GM19328 (cell line): ENCODE measurements around the gene JMJD1C.
"Not testable (repeated sequence)": the region's sequence is repeated elsewhere in the genome, so short reads cannot be mapped to it uniquely, and the experiment has no call there.

Source experiments
- ATAC-seq: cut with Tn5 transposase; IDR thresholded peaks from one replicate; pipeline ENCODE4 v1.9.1; 2021; ENCODE audit warnings: mild to moderate bottlenecking, moderate library complexity; ENCODE audit not compliant: unreplicated experiment

The JMJD1C gene

DNA sequence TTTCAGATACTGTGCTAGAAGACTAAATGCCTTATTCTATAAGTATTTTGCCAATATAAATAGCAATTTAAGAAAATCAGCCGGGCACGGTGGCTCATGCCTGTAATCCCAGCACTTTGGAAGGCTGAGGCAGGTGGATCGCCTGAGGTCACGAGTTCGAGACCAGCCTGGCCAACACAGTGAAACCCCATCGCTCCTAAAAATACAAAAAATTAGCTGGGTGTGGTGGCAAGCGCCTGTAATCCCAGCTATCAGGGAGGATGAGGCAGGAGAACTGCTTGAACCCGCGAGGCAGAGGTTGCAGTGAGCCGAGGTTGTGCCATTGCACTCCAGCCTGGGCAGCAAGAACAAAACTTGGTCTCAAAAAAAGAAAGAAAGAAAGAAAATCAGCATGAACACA, 230.6 kb downstream of the JMJD1C start:
- ATAC-seq = not testable (repeated sequence)

DNA sequence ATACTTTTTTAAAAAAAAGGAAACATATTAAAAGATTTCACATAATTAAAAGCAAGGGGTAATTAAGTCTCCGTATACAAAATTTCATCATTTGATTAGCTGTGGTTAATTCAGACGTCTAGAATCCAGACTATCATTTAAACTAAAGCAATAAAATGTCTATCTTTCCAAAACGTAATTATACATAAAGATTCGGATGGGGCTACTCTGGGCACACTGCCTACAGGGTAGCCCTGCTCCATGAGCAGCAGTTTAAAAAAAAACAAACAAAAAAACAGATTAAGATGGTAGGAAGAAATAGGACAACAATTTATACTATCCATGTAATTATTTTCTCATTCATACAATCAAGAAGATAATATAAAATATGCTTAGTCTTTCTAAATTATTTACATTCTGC, 236.6 kb downstream of the JMJD1C start:
- no peak for ATAC-seq

DNA sequence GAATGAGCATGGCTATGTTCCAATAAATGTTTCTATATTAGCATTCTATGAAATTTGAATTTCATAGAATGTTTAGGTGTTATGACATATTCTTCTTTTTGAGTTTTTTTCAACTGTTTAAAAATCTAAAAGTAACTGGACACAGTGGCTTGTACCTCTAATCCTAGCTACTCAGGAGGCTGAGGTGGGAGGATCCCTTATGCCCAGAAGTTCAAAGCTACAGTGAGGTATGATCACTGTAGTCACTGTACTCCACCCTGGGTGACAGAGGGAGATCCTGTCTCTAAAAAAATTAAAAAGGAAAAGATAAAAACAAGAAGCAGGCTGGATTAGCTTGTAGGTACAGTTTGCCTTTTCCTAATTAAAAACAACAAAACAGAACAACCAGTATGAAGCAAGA, 237.5 kb downstream of the JMJD1C start:
- no peak for ATAC-seq

DNA sequence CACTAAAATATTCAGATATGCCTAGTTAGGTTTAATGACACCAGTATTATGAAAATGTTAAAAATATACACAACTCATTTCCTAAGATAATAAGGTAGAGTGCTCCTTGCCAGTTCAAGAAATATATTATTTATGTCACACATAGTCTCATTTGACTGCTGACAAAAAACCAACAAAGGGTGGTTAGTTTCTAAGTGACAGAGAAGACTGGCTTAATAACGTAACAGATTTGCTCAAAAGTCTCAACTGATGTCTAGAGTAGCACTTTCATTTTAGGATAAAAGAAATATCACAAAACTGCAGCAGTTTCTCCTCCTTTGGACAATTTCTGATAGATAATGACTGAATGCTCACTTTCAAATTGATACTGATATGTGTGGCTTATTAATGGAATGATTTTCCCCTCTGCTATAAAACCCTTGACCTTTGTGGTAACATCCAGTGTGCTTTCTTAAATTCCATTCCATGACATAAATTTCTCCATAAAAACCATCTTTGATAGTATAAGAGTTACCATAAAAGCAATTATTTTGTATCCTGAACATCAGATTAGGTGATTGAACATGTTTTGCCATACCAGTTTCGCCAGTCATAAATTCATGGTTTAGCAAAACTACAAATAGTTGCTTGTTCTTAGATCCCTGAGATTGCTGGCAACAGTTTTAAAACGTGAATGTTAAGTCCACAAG, 238.4 kb downstream of the JMJD1C start:
- ATAC-seq = no peak

DNA sequence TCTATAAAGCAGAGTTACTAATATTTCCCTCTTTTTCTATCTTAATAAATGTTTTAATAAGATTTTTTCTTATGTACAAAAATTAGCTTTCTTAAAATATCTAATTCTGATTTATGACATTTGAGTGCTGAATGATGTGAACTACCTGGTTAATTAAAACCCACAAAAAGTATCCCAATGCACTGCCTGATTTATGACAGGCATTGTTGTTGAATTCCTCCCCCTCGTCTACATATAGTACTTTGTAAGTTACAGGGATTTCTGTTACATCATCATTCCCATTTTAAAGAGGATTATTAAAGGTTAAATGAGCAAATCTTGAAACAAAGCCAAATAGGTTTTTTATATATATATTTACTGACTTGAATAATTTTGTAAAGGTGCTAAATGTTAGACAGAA, 241.5 kb downstream of the JMJD1C start:
- ATAC-seq = no peak

DNA sequence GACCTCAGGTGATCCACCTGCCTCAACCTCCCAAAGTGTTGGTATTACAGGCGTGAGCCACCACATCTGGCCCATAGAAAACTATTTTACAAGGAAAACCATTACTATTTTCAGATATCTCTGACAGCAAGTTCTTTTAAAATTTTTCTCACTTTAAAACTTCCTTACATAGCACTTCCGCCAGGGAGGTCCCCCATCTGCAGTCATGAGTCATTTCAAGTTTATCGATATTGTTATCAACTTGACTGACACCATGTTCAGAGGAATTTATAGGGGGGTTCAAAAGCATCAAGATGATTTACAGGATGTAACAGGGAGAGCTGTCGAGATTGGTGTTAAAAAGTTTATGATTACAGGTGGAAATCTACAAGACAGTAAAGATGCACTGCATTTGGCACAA, 243.8 kb downstream of the JMJD1C start:
- ATAC-seq = no peak

DNA sequence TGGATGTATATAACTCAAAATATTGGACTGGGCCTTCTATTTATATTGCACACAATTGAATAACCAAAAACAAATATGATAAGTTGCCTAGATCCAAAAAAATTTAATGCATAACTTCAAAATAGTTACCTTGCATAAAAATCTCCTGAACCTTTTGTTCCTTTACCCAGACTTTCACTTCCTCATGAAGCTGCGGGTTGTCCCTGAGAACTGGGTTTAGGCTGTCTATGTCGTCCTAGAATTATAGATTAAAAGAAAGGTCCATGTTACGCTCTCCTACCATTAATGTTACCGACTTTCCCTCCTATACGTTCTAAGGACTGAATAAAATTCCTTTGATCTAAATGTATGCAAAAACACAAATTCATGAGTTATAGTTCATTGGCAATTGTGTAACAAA, 246.0 kb downstream of the JMJD1C start:
- no peak for ATAC-seq

DNA sequence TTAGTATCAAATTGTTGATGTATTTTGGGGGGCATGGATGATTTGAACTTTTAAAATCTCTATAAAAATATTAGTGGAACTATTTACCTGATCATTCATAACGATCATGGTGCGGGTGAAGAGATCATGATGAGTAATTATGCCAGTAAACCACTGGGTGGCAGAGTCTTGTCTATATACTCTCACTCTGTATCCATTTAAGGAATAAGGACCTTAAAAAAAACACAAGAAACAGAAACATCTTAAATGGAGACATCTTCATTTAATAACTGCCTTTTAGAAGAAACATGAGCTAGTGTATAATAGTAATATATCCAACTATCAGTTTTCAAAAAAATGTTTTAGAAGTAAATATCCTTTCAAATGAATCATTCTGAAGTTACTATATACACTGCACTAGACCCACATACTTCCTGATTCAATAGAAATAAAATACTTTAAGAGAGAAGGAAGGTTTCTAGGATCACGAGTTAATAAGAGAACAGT, 248.6 kb downstream of the JMJD1C start:
- ATAC-seq = peak; percentile 76

DNA sequence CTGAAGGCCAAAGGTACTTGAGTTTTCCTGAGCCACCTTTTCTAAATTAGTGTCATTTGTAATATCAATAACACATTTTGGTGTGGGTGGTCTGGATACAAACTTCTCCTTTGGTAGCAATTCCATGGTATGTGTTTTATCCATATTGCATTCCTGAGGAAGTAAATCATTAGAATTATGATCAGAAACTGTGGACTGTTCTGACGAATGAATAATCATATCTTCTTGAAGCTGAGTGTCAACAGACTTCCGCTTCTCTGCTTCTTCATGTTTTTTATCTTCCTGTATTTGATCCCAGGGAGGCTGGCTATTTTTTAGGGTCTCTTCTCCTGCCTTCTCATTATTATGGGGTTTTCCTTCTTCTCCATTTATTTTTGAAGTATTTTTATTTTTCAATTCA, 251.2 kb downstream of the JMJD1C start:
- ATAC-seq = no peak

DNA sequence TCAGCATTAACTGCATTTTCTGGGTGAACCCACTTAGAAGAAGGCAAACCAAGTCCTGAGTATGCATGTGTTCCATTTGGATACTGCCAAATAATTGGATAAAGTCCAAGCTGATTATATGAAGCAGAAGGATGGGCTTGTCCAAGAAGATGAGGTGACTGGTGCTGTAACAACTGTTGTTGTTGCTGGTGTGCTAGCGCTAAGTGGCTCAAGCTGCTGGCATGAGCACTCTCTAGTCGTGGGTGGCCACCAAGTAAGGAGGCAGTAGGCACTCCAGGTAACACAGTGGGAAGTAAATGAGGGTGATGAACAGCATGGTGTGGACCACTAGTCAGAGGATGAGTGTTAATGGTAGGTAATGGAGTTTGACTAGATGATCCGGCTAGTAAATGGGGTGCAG, 252.3 kb downstream of the JMJD1C start:
- no peak for ATAC-seq

DNA sequence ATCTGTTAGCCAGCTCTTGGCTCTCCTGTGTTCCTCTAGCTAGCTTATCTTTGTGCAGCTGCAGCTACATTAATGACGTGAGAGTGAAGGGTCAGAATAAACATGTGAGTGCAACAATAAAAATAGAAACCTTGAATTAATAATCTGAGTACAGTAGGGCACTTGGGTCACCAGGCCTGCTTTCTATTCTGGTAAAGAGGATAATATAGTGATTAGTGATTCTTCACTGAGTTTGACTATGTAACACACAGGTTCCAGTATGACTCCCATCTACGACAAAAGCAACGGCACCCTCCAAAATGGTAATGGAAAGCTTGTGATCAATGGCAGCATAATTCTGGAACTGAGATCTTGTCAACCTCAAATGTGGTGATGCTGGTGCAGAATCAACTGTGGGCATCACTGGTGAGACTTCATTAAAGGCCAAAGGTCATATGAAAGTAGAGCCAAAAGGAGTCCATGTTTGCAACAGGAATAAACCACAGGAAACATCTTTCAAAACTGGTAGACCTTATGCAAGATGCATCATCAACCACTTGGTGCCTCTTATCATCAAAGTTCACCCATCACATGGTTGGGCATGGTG, 255.1 kb downstream of the JMJD1C start:
- ATAC-seq = no peak

DNA sequence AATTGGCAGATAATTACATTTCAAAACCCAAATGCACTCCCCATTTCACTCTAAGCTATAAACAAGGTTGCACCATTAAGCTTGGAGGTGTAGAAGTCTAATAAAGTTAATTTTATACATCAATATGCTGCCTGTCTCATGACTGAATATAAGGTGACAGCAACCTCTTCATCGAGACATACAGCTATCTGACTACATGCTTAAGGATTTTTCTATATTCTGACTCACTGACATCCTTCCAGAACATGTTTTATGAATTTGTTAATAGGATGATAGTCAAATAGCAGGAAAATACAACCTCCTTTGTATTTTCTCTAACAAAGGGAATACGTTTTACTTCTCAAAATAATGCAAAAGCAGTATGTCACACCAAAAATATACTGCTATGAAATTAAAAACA, 256.1 kb downstream of the JMJD1C start:
- ATAC-seq = no peak

DNA sequence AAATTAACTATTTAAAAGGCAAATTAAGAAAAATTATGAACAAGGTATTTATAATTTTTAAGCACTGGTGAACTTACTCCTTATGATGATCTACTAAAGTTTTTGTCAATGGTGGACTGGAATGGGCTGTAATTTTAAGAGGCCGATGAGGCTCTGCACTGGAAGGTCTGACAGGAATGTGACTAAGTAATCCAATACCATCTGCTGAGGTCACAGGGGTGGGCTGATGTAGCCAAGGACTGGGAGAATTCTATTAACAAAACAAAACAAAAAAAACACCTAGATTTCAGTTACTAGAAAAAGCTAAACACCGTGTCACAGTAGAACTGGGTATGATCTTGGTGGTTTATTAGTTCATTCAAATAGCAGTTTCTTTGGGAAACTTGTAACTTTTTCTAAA, 256.8 kb downstream of the JMJD1C start:
- ATAC-seq = no peak

DNA sequence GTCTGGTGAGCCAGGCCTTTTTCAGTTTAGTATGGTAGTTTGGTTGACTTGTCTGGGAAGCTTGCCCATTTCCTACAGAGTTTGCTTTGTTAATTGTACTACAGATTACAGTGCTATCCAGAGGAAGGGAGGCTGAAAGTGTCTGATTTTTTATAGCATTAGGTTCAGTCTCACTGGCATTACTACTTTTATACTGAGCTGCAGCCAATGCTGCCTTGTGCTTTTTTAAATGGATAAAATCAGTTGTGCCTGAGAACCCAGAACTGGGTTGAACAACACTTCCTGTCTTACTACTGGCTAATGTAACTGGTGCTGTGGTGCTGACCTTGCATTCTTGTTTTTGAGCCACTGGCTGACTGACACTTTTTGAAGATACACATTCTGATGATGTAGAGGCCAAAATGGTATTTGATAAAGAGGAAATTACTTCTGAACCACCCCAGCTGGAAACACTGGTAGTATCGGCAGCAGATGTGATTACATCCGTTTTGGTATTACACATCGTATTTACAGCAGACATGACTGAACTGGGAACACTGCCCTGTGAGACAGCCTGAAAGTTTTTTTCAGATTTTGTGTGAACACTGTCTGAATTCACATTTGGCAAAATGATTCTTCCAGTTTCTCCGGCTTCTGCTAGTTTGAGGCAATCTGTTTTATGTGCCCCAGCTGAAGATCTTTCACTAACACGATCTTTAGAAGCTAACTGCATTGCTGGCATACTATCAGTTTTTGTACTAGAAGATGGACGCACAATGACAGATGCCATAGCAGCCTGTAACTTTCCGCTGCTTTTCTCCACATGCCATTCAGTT, 258.6 kb downstream of the JMJD1C start:
- ATAC-seq = no peak

DNA sequence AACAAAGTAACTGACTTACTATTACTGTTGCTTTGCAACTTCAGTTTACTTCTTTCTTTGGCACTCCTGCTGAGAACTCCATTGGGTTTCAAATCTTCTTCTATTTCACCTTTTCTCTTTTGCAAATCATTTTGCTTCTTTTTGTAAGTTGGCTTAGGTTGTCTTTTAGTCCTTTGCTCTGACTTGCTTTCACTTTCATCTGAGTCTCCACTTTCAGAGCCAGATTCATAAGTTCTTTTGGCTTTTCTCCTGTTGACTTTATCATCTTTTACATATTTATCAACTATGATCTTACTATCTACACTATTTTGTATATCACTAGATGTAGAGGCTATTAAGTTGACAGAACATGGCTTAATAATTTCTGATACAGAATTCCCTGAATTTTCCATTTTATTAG, 259.2 kb downstream of the JMJD1C start:
- no peak for ATAC-seq

DNA sequence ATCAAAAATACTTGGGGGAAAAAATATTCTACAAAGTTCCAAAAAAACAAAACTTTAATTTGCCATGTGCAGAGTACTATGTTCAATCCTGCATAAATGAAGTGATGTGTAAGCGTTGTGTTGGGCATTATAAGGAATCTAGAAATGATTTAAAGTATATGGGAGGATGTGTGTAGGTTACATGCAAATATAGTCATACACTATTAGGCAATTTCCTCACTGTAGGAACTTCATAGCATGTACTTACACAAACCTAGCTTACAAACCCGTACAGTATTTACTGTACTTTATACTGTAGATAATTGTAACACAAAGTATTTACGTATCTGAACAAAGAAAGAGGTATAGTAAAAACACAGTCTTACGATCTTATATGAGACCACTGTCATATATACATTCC, 260.4 kb downstream of the JMJD1C start:
- ATAC-seq = no peak

DNA sequence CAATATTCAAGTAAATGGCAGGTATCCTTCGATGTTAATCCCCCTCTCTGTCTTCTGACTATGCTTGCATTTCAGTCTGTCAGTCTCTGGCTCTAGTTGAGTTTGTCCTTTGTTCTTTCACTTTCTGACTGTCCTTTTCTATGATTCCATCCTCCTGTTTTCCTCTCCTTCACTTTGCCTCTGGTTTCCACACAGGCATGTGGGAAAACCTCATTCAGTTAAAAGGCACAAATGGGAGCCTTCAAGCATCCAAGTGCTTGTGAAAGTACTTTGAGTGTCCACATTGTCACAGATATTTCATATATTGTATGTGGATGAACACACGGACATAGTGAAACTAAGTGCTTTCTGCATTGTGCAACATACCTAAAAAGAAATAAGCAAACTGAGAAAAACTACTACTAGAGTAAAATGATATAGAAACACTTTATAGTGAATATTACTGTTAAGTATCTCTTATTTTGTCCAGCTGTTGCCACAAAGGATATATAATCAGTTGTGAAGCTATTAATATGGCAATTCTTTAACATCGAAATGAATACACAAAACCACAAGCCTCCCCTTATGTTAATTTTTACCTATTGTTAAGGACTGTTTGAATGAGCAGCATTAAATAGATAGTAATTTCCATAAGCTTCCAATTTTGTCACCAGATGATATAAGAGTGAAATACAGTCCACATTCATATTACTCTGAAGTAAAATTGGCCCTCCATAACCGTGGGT, 260.9 kb downstream of the JMJD1C start:
- ATAC-seq = no peak

DNA sequence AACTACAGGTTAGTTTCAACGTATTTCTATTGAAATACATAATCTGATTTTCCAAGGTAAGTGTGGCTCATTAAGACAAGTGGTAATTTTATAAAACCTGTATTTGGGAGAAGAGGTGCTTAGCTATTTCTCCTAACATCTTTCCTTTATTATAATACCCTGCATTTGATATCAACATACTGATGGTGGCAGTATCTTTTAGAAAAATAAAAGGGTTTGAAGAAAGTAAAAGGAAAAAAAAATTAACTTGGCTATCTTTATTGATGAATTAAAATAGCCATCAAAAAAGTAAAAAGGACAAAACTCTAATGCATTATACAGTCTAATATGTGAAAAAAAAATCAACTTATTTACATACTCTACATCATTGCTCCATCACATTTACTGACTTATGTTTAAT, 264.7 kb downstream of the JMJD1C start:
- ATAC-seq = no peak

DNA sequence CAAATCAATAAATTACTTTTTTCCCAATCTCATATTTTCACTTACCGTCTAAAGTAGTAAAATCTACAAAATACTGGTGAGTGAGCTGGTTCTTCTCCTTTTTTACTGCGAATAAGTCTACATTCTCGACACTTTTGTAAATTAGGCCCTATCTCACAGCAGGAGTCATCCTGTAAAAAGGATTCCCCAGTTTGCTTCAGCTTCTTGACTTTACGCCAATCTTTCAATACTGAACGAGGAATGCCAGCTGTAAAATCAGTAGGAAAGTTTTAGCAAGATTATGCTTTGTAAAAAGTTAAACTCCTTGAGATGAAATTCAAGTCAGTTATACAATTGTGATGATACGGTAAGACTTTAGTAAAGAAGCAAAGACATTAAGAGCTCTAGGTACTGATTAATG, 265.3 kb downstream of the JMJD1C start:
- ATAC-seq = no peak

DNA sequence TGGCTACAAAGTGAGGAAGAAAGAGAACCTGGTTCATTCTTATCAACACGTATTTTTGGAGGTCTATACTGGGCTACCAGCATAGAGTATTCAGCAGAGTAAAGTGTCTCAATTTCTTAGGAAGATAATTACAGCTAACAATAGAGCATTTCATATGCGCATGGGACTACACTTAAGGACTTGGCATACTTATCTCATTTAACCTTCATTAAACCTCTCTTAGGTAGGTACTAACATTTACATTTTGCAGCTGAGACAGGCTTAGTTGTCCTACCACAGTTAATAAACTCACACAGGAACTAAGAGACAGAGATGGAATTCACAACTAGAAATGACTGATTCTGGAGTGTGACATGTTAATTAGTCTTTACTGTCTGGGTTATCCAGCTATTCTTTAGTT, 266.1 kb downstream of the JMJD1C start:
- no peak for ATAC-seq

DNA sequence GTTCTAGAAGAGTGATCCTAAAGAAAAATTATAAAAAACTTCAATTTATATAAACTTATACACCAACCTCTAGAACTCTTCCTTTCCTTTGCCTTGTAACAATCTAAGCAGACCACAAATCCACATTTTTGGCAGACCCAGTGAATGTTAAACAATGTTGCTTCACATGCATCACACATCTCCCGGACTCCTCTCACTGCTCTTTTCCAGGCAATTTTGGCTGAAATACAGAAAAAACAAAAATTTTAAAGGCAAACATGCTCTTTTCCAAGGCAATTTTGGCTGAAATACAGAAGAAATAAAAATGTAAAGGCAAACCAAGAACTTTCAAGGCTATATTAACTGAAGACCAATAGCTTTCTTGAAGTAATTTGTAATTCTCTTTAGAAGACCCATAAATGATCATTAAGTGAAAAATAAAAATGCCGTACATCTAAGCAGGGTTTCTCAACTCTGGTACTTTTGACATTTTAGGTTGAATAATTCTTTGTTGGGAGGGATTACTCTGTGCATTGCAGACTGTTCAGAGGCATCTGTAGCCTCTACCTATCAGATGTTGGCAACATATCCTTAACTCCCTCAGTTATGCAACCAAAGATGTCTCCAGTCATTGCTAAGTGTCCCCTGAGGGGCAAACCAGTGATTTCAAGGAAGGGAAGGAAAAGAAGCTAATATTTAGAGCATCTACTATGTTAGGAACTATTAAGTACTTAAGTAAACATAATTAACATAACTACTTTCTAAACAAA, 268.3 kb downstream of the JMJD1C start:
- no peak for ATAC-seq
